ENCODE results near the gene RARB. TPM values are rescaled to one million over a fixed set of nuclear protein-coding genes. Genes with fewer than 3 reads are reported as not detected.

Gene RARB
- total RNA-seq, 1 donor from 2014 or later, result 5.6 TPM

- intact Hi-C loops (cut with DNase I), result no loop called here
- no peaks in the 10 kb centered on the region for H3K36me3 ChIP-seq
- H3K9me3 ChIP-seq, result no peaks in the 10 kb centered on the region
- DNase-seq (no peak), ATAC-seq (no peak)
- H3K27ac ChIP-seq, result no peak overlapping the region
- H3K4me3 ChIP-seq, result no peak overlapping the region
- TF ChIP-seq, protein P1, sequence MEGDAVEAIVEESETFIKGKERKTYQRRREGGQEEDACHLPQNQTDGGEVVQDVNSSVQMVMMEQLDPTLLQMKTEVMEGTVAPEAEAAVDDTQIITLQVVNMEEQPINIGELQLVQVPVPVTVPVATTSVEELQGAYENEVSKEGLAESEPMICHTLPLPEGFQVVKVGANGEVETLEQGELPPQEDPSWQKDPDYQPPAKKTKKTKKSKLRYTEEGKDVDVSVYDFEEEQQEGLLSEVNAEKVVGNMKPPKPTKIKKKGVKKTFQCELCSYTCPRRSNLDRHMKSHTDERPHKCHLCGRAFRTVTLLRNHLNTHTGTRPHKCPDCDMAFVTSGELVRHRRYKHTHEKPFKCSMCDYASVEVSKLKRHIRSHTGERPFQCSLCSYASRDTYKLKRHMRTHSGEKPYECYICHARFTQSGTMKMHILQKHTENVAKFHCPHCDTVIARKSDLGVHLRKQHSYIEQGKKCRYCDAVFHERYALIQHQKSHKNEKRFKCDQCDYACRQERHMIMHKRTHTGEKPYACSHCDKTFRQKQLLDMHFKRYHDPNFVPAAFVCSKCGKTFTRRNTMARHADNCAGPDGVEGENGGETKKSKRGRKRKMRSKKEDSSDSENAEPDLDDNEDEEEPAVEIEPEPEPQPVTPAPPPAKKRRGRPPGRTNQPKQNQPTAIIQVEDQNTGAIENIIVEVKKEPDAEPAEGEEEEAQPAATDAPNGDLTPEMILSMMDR (IDR thresholded peaks at IDR 0.05), result no peak
- H3K27me3 ChIP-seq (ENCODE audit: low read depth), result no peaks in the 10 kb centered on the region
- peaks cover 6% of the 10 kb centered on the region for H3K4me1 ChIP-seq
Measured at GRCh38 chr3:25483456-25483855, 55.4 kb downstream of the RARB start.

GRCh38 chr3:25485673-25486072, 57.6 kb downstream of the RARB start:
- ATAC-seq (no peak), DNase-seq (no peak)
- intact Hi-C loops (cut with DNase I), result no loop called here
- TF ChIP-seq, protein P1 (IDR thresholded peaks at IDR 0.05), result no peak
- Histone ChIP-seq H3K27ac (no peak overlapping the region), H3K4me3 (no peak overlapping the region), H3K27me3 (ENCODE audit: low read depth) (no peaks in the 10 kb centered on the region), H3K9me3 (no peaks in the 10 kb centered on the region), H3K4me1 (peaks cover 6% of the 10 kb centered on the region), H3K36me3 (no peaks in the 10 kb centered on the region)

GRCh38 chr3:25486932-25487331, 58.9 kb downstream of the RARB start:
- no peak overlapping the region for H3K27ac ChIP-seq
- TF ChIP-seq, protein P1 (IDR thresholded peaks at IDR 0.05), result no peak
- no peak for DNase-seq
- H3K27me3 ChIP-seq (ENCODE audit: low read depth), result no peaks in the 10 kb centered on the region
- no peak for ATAC-seq
- intact Hi-C loops (cut with DNase I), result no loop called here
- no peaks in the 10 kb centered on the region for H3K4me1 ChIP-seq
- no peak overlapping the region for H3K4me3 ChIP-seq
- H3K9me3 ChIP-seq, result no peaks in the 10 kb centered on the region
- H3K36me3 ChIP-seq, result no peaks in the 10 kb centered on the region

GRCh38 chr3:25489858-25490593, 62.0 kb downstream of the RARB start:
- no peak for DNase-seq
- no peaks in the 10 kb centered on the region for H3K36me3 ChIP-seq
- no peaks in the 10 kb centered on the region for H3K4me1 ChIP-seq
- ATAC-seq, result no peak
- H3K4me3 ChIP-seq, result no peak overlapping the region
- TF ChIP-seq, protein P1 (IDR thresholded peaks at IDR 0.05), result no peak
- H3K27me3 ChIP-seq (ENCODE audit: low read depth), result no peaks in the 10 kb centered on the region
- no peak overlapping the region for H3K27ac ChIP-seq
- intact Hi-C loops (cut with DNase I), result no loop called here
- H3K9me3 ChIP-seq, result peaks cover 30% of the 10 kb centered on the region

- intact Hi-C loops (cut with DNase I), result no loop called here
- TF ChIP-seq, protein P1 (IDR thresholded peaks at IDR 0.05), result no peak
- no peak for ATAC-seq
Measured at GRCh38 chr3:25493246-25493645, 65.2 kb downstream of the RARB start.

More at GRCh38 chr3:25493246-25493645, 65.2 kb downstream of the RARB start:
- H3K27me3 ChIP-seq (ENCODE audit: low read depth), result no peaks in the 10 kb centered on the region
- H3K4me3 ChIP-seq, result no peak overlapping the region
- peaks cover 35% of the 10 kb centered on the region for H3K9me3 ChIP-seq
- H3K4me1 ChIP-seq, result no peaks in the 10 kb centered on the region
- H3K36me3 ChIP-seq, result no peaks in the 10 kb centered on the region
- no peak for DNase-seq
- no peak overlapping the region for H3K27ac ChIP-seq
